ENCODE data around the gene CLDN4. TPM values are rescaled to one million over a fixed set of nuclear protein-coding genes. Genes with fewer than 3 reads are reported as not detected.

The CLDN4 gene
- total RNA-seq, 1 donor from 2014 or later, result not detected

- Mint-ChIP-seq H3K36me3 (ENCODE audit: low read depth) (no peaks in the 10 kb centered on the region), H3K4me1 (peaks cover 17% of the 10 kb centered on the region), H3K27me3 (peaks cover 4% of the 10 kb centered on the region), H3K27ac (no peak overlapping the region), H3K9me3 (no peaks in the 10 kb centered on the region), H3K4me3 (no peak overlapping the region)
- ChIA-PET POLR2A (no interaction called here), CTCF (no interaction called here)
- ATAC-seq (ENCODE audit: low read depth), result no peak
- intact Hi-C loops (cut with micrococcal nuclease), result no loop called here
- no peak for TF ChIP-seq CTCF (IDR thresholded peaks at IDR 0.05)
- no peak for DNase-seq
These were observed 8.2 kb upstream of the CLDN4 start for GRCh38 chr7:73822319-73823173.

GRCh38 chr7:73823257-73823656 lies 7.5 kb upstream of the CLDN4 start:
- CTCF ChIA-PET, result no interaction called here
- Mint-ChIP-seq H3K36me3 (ENCODE audit: low read depth) (no peaks in the 10 kb centered on the region), H3K27ac (no peak overlapping the region), H3K27me3 (peaks cover 2% of the 10 kb centered on the region), H3K4me1 (peaks cover 24% of the 10 kb centered on the region), H3K4me3 (no peak overlapping the region), H3K9me3 (no peaks in the 10 kb centered on the region)
- ATAC-seq (ENCODE audit: low read depth), result no peak
- POLR2A ChIA-PET, result no interaction called here
- intact Hi-C loops (cut with micrococcal nuclease), result no loop called here
- no peak for TF ChIP-seq CTCF (IDR thresholded peaks at IDR 0.05)
- no peak for DNase-seq

- TF ChIP-seq CTCF (IDR thresholded peaks at IDR 0.05), result no peak
- ATAC-seq (ENCODE audit: low read depth) (no peak), DNase-seq (no peak)
- intact Hi-C loops (cut with micrococcal nuclease), result no loop called here
- peaks cover 3% of the 10 kb centered on the region for H3K27me3 Mint-ChIP-seq
- H3K36me3 Mint-ChIP-seq (ENCODE audit: low read depth), result no peaks in the 10 kb centered on the region
- H3K4me1 Mint-ChIP-seq, result peaks cover 29% of the 10 kb centered on the region
- POLR2A ChIA-PET, result no interaction called here
- no peaks in the 10 kb centered on the region for H3K9me3 Mint-ChIP-seq
- CTCF ChIA-PET, result no interaction called here
- H3K27ac Mint-ChIP-seq, result no peak overlapping the region
- H3K4me3 Mint-ChIP-seq, result no peak overlapping the region
These were observed 6.8 kb upstream of the CLDN4 start for GRCh38 chr7:73823873-73824592.

GRCh38 chr7:73824986-73825385 lies 5.8 kb upstream of the CLDN4 start:
- POLR2A ChIA-PET, result no interaction called here
- Mint-ChIP-seq H3K27me3 (peaks cover 3% of the 10 kb centered on the region), H3K9me3 (no peaks in the 10 kb centered on the region), H3K36me3 (ENCODE audit: low read depth) (no peaks in the 10 kb centered on the region), H3K27ac (peak overlapping the region; percentile 46), H3K4me1 (peaks cover 29% of the 10 kb centered on the region), H3K4me3 (no peak overlapping the region)
- CTCF ChIA-PET, result no interaction called here
- DNase-seq (no peak), ATAC-seq (ENCODE audit: low read depth) (no peak)
- intact Hi-C loops (cut with micrococcal nuclease), result no loop called here
- no peak for TF ChIP-seq CTCF (IDR thresholded peaks at IDR 0.05)

- POLR2A ChIA-PET, result interaction anchor here (0.6 kb wide), 1 partner anchor 37 kb away, joined by 3 read pairs; no protein-coding TSS in a partner anchor
- no peak for ATAC-seq (ENCODE audit: low read depth)
- H3K4me3 Mint-ChIP-seq, result peak overlapping the region; percentile 4
These were observed 3.2 kb upstream of the CLDN4 start for GRCh38 chr7:73827567-73828106.

More at GRCh38 chr7:73827567-73828106, 3.2 kb upstream of the CLDN4 start:
- no peaks in the 10 kb centered on the region for H3K9me3 Mint-ChIP-seq
- H3K27me3 Mint-ChIP-seq, result peaks cover 1% of the 10 kb centered on the region
- H3K36me3 Mint-ChIP-seq (ENCODE audit: low read depth), result no peaks in the 10 kb centered on the region
- peak overlapping the region; percentile 24 for H3K27ac Mint-ChIP-seq
- TF ChIP-seq CTCF (IDR thresholded peaks at IDR 0.05), result no peak
- intact Hi-C loops (cut with micrococcal nuclease), result loop anchor here (2.0 kb wide), 1 partner anchor 27 kb away; no protein-coding TSS in a partner anchor
- CTCF ChIA-PET, result interaction anchor here (1.3 to 2.3 kb wide), 2 partner anchors 27 to 199 kb away, joined by 4 to 11 read pairs; no protein-coding TSS in a partner anchor
- H3K4me1 Mint-ChIP-seq, result peaks cover 29% of the 10 kb centered on the region
- no peak for DNase-seq

Measured in activated B cell treated with CpG ODN at 0.5 μM for 24 hours (primary cell).